GM08714 (cell line): Measurements from ENCODE around the gene PANX1.
"Not testable (repeated sequence)": the region's sequence is repeated elsewhere in the genome, so short reads cannot be mapped to it uniquely, and the experiment has no call there.

Experiments used
- H3K4me3 ChIP-seq: fragments of 200-500 bp; sonication (Bioruptor generic); 2 replicates; pipeline ENCODE4 v1.5.1; 2014; ENCODE audit warnings: mild to moderate bottlenecking, low read length, inconsistent platforms
- ZNF274 ChIP-seq: IDR thresholded peaks from 2 replicates; pipeline ENCODE4 v1.6.1; 2012; ENCODE audit warnings: mild to moderate bottlenecking, low read depth, low read length

The PANX1 gene

GRCh38 chr11:94117871-94118270 is 10.8 kb upstream of the PANX1 start:
- no peak for TF ChIP-seq ZNF274
- no peak overlapping the region for H3K4me3 ChIP-seq

- not testable (repeated sequence) for H3K4me3 ChIP-seq
These were observed 9.0 kb upstream of the PANX1 start for GRCh38 chr11:94119676-94120075.

GRCh38 chr11:94120516-94120915 is 8.1 kb upstream of the PANX1 start:
- H3K4me3 ChIP-seq: not testable (repeated sequence)

- no peak overlapping the region for H3K4me3 ChIP-seq
- no peak for TF ChIP-seq ZNF274
These were observed 7.7 kb upstream of the PANX1 start for GRCh38 chr11:94120946-94121345.

GRCh38 chr11:94125407-94126115 is 3.1 kb upstream of the PANX1 start:
- no peak for TF ChIP-seq ZNF274

GRCh38 chr11:94127638-94128037 is 1.0 kb upstream of the PANX1 start:
- no peak for TF ChIP-seq ZNF274
- no peak overlapping the region; the same call in 1 of the 2 replicates for H3K4me3 ChIP-seq

More at GRCh38 chr11:94125407-94126115, 3.1 kb upstream of the PANX1 start:
- H3K4me3 ChIP-seq: no peak overlapping the region

GRCh38 chr11:94128291-94128745 is 323 bp upstream of the PANX1 start:
- TF ChIP-seq ZNF274: no peak
- H3K4me3 ChIP-seq: peak overlapping the region; percentile 91

- TF ChIP-seq ZNF274: no peak
These were observed 1.1 kb downstream of the PANX1 start for GRCh38 chr11:94129512-94130297.

GRCh38 chr11:94130298-94131046 is 1.8 kb downstream of the PANX1 start:
- peak overlapping the region; percentile 91; the same call in 1 of the 2 replicates for H3K4me3 ChIP-seq
- no peak for TF ChIP-seq ZNF274

More at GRCh38 chr11:94129512-94130297, 1.1 kb downstream of the PANX1 start:
- H3K4me3 ChIP-seq: peak overlapping the region; percentile 91

- no peak for TF ChIP-seq ZNF274
These were observed 2.5 kb downstream of the PANX1 start for GRCh38 chr11:94131047-94131717.

GRCh38 chr11:94131718-94132115 is 3.1 kb downstream of the PANX1 start:
- H3K4me3 ChIP-seq: no peak overlapping the region
- no peak for TF ChIP-seq ZNF274

More at GRCh38 chr11:94131047-94131717, 2.5 kb downstream of the PANX1 start:
- no peak overlapping the region for H3K4me3 ChIP-seq

GRCh38 chr11:94132152-94132558 is 3.5 kb downstream of the PANX1 start:
- no peak overlapping the region for H3K4me3 ChIP-seq
- no peak for TF ChIP-seq ZNF274

GRCh38 chr11:94132823-94133408 is 4.3 kb downstream of the PANX1 start:
- no peak for TF ChIP-seq ZNF274
- no peak overlapping the region for H3K4me3 ChIP-seq

GRCh38 chr11:94133752-94134151 is 5.1 kb downstream of the PANX1 start:
- no peak overlapping the region for H3K4me3 ChIP-seq
- TF ChIP-seq ZNF274: no peak
